Measurements from ENCODE around the gene C21orf91.

DNA sequence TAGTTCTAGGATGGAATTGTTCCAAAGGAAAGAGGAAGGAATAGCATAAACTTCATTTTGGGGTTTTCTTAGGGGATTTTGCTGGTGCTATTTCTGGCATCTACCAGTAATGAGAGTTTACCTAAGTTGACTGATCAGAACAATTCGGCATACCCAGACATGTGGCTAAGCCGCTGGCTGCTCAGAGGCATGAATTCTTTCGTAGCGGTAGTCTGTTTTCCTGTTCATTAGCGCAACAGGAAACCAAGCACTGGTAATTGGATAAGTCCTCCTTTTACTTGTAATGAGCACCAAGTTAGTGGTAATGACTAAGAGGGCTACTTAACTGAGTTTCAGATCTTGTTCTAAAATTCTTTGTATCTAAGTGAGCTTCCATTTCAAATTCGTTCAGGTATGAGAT is 38.6 kb downstream of the C21orf91 start:
- TF ChIP-seq POLR2AphosphoS5 (IDR thresholded peaks at IDR 0.05; ENCODE audit: low read depth, low read length), result no peak
- TF ChIP-seq TAF1 (IDR thresholded peaks at IDR 0.05; ENCODE audit: borderline replicate concordance, insufficient read depth, low read length), result no peak
- no peak for TF ChIP-seq FOXP2 (optimal IDR thresholded peaks at IDR 0.05; ENCODE audit: borderline replicate concordance, extremely low read depth, extremely low read length, insufficient read depth)
- TF ChIP-seq SIN3A (IDR thresholded peaks at IDR 0.05; ENCODE audit: borderline replicate concordance, insufficient read depth, low read length), result no peak
- TF ChIP-seq, protein P1, sequence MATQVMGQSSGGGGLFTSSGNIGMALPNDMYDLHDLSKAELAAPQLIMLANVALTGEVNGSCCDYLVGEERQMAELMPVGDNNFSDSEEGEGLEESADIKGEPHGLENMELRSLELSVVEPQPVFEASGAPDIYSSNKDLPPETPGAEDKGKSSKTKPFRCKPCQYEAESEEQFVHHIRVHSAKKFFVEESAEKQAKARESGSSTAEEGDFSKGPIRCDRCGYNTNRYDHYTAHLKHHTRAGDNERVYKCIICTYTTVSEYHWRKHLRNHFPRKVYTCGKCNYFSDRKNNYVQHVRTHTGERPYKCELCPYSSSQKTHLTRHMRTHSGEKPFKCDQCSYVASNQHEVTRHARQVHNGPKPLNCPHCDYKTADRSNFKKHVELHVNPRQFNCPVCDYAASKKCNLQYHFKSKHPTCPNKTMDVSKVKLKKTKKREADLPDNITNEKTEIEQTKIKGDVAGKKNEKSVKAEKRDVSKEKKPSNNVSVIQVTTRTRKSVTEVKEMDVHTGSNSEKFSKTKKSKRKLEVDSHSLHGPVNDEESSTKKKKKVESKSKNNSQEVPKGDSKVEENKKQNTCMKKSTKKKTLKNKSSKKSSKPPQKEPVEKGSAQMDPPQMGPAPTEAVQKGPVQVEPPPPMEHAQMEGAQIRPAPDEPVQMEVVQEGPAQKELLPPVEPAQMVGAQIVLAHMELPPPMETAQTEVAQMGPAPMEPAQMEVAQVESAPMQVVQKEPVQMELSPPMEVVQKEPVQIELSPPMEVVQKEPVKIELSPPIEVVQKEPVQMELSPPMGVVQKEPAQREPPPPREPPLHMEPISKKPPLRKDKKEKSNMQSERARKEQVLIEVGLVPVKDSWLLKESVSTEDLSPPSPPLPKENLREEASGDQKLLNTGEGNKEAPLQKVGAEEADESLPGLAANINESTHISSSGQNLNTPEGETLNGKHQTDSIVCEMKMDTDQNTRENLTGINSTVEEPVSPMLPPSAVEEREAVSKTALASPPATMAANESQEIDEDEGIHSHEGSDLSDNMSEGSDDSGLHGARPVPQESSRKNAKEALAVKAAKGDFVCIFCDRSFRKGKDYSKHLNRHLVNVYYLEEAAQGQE (IDR thresholded peaks at IDR 0.05; ENCODE audit: insufficient read depth in 1 of 2, low read depth in 2 of 2, low read length in 2 of 2), result no peak
